Right lobe of liver (tissue), 6 donors: ENCODE data around the gene LIMCH1. TPM values are rescaled to one million over a fixed set of nuclear protein-coding genes. Genes with fewer than 3 reads are reported as not detected.

Source experiments
- ATAC-seq, 4 donors: fragments of 200-7000 bp; cut with Tn5 transposase; one replicate each; pipeline ENCODE4 v1.9.1; 2020; ENCODE audit warnings: mild to moderate bottlenecking in 4 of 4, moderate library complexity in 4 of 4
- DNase-seq, 3 donors: peaks; one replicate each; pipeline ENCODE4 v3.0.0-alpha.2; 2020
- H3K27ac ChIP-seq, 3 donors: fragments of 200-600 bp; one replicate each; pipeline ENCODE4 v1.8.0; 2022
- H3K27me3 ChIP-seq, 2 donors: fragments of 200-600 bp; one replicate each; pipeline ENCODE4 v1.8.0; 2022
- H3K36me3 ChIP-seq, 4 donors: fragments of 200-600 bp; sonication (generic) in 1 of 4; one replicate each; pipeline versions ENCODE4 v1.5.1 to v1.8.0; 2017 to 2022; ENCODE audit warnings: control low read depth in 1 of 4
- H3K4me1 ChIP-seq, 4 donors: fragments of 200-600 bp; sonication (generic) in 1 of 4; one replicate each; pipeline versions ENCODE4 v1.5.1 to v1.8.0; 2017 to 2022; ENCODE audit warnings: control low read depth in 1 of 4
- H3K4me3 ChIP-seq, 3 donors: fragments of 200-600 bp; one replicate each; pipeline ENCODE4 v1.8.0; 2022
- H3K9me3 ChIP-seq, 4 donors: fragments of 200-600 bp; sonication (generic) in 1 of 4; one replicate each; pipeline versions ENCODE4 v1.5.1 to v1.8.0; 2017 to 2022; ENCODE audit warnings: control low read depth in 1 of 4
- POLR2A ChIP-seq: fragments of 450-650 bp; IDR thresholded peaks from one replicate; pipeline ENCODE4 v1.6.1; 2017; ENCODE audit warnings: antibody characterized with exemption, mild to moderate bottlenecking
- WGBS: methylation state at CpG from one replicate; pipeline ENCODE4 v1.1.6; 2018; ENCODE audit warnings: low coverage, low lambda C conversion rate; ENCODE audit not compliant: insufficient coverage; ENCODE audit errors: missing lambda C conversion rate; 5-methylcytosine and 5-hydroxymethylcytosine counted together
- intact Hi-C, 2 donors: fragments of 100-400 bp; cut with DNase I; formaldehyde crosslinking; loops; one replicate each; pipeline versions ENCODE4 v1.11.2 to v1.14.1; 2022
- total RNA-seq, 6 experiments: library from RNA; depleted of rRNA in 2 of 6; stranded (reverse); fragments of >200 nt in 2 of 6; fragmentation: NEBNext Ultra II Directional in 3 of 6; extraction: Animal tissue kit (Norgen Biotek cat#: 25700) in 3 of 6; gene quantifications; one replicate each; pipeline versions ENCODE4 v1.1.0 to v1.2.4, GENCODE V29; 2016 to 2023
- TF ChIP-seq, protein P1 (sequence below), 4 donors: fragments of 200-600 bp in 3 of 4; fragments of 450-650 bp in 1 of 4; IDR thresholded peaks; one replicate each; pipeline versions ENCODE4 v1.5.1 to v1.8.0; 2016 to 2022; ENCODE audit warnings: antibody characterized with exemption in 4 of 4, mild to moderate bottlenecking in 2 of 4
- donor health status: DM: no; HTN: yes; CAD: no.
- donor health status: DM: no; HTN: no; CAD: no.
- donor health status: DM: no; HTN: no; CAD: no.
- donor health status: DM: no; HTN: yes; CAD: no.
- donor health status: DM: no; HTN: yes; CAD: no.

The LIMCH1 gene
- total RNA-seq, 6 experiments from 2014 or later, result 8.3 to 26.9 (median 12.9) TPM

DNA sequence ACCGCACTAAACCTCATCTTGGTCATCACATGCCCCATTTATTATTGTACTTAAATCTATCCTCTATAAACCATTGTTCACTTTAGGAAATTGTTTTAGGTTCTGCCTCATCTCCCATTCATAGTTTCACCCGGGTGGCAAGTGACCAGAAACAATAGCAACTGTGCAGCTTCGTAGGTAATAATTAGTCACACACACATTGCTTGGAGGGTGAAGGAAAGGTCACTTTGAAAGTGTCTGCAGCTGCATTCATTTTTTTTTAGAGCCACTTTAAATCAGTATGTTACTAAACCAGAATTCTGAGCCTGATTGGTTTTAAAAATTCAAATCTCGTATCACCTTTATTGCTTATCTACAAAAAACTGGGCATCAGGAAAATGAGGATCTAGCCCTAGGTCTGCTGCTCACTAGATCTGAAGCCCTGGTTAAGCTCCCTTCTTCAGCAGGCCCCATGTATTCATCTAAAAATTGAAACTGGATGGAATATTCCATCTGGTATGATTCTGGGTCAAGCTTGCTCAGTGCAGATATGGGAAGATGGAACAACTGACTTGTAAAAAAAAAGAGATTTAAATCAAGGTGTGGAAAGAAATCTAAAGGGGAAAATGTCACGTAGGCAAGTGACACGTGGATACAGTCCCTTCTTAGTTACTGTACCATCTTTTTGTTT lies 62.4 kb downstream of the LIMCH1 start:
- TF ChIP-seq, protein P1, sequence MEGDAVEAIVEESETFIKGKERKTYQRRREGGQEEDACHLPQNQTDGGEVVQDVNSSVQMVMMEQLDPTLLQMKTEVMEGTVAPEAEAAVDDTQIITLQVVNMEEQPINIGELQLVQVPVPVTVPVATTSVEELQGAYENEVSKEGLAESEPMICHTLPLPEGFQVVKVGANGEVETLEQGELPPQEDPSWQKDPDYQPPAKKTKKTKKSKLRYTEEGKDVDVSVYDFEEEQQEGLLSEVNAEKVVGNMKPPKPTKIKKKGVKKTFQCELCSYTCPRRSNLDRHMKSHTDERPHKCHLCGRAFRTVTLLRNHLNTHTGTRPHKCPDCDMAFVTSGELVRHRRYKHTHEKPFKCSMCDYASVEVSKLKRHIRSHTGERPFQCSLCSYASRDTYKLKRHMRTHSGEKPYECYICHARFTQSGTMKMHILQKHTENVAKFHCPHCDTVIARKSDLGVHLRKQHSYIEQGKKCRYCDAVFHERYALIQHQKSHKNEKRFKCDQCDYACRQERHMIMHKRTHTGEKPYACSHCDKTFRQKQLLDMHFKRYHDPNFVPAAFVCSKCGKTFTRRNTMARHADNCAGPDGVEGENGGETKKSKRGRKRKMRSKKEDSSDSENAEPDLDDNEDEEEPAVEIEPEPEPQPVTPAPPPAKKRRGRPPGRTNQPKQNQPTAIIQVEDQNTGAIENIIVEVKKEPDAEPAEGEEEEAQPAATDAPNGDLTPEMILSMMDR (IDR thresholded peaks at IDR 0.05), result no peak
- no peak for TF ChIP-seq POLR2A
- H3K4me3 ChIP-seq, result no peak overlapping the region
- peaks cover 0 to 10% (median 0%) of the 10 kb centered on the region in 4 donors for H3K4me1 ChIP-seq
- 74% methylated on average over 6 of the region's 6 CpGs for WGBS
- H3K27me3 ChIP-seq, result no peaks in the 10 kb centered on the region
- ATAC-seq (peak in 1 of 4 donors; percentile 33), DNase-seq (no peak)
- H3K9me3 ChIP-seq, result no peaks in the 10 kb centered on the region
- intact Hi-C loops, result no loop called here
- no peak overlapping the region for H3K27ac ChIP-seq
- H3K36me3 ChIP-seq, result no peaks in the 10 kb centered on the region

DNA sequence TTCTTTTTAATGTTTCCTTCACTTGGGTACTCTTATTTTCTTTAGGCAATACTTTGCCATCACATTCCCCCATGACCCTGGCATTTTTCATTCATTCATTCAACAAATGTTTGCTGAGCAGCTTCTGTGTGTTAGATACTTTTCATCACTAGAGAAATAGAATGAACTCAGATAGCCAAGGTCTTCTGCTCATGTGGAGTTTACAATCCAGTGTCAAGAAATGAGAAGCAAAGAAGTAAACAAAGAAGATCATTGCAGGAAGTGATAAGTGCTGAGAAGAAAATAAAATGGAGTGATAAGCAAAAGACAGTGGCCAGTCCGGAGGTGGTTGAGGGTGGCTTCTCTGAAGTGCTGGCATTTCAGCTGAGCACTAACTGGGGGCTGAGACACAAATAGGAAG lies 63.1 kb downstream of the LIMCH1 start:
- WGBS, result 13% methylated on average over 1 of the region's 1 CpG
- DNase-seq (no peak), ATAC-seq (no peak)
- Histone ChIP-seq H3K27me3 (no peaks in the 10 kb centered on the region), H3K4me3 (no peak overlapping the region), H3K27ac (no peak overlapping the region), H3K36me3 (no peaks in the 10 kb centered on the region), H3K9me3 (no peaks in the 10 kb centered on the region), H3K4me1 (peaks cover 0 to 10% (median 0%) of the 10 kb centered on the region in 4 donors)
- no peak for TF ChIP-seq POLR2A
- TF ChIP-seq, protein P1 (IDR thresholded peaks at IDR 0.05), result no peak
- intact Hi-C loops, result no loop called here

DNA sequence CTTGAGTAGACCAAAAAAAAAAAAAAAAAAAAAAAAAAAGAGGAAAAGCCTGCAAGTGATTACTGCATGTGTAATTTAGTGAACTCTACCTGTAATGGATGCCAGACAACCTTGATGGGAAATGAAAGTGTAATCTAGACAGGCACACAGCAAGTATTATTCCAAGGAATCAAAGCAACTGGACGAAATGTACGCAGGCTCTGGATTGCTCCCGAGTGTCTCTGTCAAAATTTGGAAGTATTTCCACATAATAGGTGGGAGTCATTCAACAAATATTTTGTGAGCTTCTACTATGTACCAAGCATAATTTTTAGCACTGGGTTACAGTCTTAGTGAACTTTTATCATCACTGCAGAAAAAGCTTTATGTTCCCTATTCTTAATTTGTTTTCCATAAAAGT lies 64.2 kb downstream of the LIMCH1 start:
- Histone ChIP-seq H3K9me3 (no peaks in the 10 kb centered on the region), H3K36me3 (no peaks in the 10 kb centered on the region), H3K27ac (no peak overlapping the region), H3K4me3 (no peak overlapping the region), H3K27me3 (no peaks in the 10 kb centered on the region), H3K4me1 (peaks cover 0 to 10% (median 0%) of the 10 kb centered on the region in 4 donors)
- ATAC-seq, result no peak
- WGBS, result 88% methylated on average over 3 of the region's 3 CpGs
- DNase-seq, result no peak
- TF ChIP-seq POLR2A, result no peak
- TF ChIP-seq, protein P1 (IDR thresholded peaks at IDR 0.05), result no peak
- intact Hi-C loops, result no loop called here

DNA sequence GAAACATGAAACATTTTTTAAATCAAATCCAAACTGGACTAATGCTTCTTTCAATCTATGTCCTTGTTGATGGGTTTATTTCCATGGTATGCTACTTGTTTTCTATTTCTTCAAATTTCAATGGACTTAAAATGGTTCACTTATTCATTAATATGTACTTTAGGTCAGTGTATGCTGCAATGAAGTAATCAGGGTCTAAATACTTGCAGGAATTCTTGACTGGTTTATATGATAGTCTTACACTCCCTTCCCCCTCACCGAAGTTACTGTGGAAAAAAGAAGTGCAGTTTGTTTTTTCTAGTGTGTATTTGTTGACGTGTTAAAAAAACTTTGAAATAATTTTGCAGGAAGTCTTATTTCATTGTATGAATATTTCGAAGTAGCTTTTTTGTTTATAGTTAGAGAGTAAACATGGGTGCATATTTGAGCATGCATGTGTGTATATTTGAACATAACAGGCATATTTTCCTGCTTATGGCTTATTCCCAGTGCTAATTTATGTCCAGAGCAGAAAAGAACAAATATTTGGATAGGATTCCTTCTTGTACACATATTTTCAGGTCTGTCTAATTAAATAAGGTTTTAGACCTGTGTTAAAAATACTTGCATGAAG lies 65.0 kb downstream of the LIMCH1 start:
- ATAC-seq (no peak), DNase-seq (no peak)
- no peak overlapping the region for H3K4me3 ChIP-seq
- WGBS, result 60% methylated on average over 3 of the region's 3 CpGs
- peaks cover 0 to 10% (median 0%) of the 10 kb centered on the region in 4 donors for H3K4me1 ChIP-seq
- no peak overlapping the region for H3K27ac ChIP-seq
- H3K27me3 ChIP-seq, result no peaks in the 10 kb centered on the region
- TF ChIP-seq POLR2A, result no peak
- TF ChIP-seq, protein P1 (IDR thresholded peaks at IDR 0.05), result no peak
- intact Hi-C loops, result no loop called here
- no peaks in the 10 kb centered on the region for H3K36me3 ChIP-seq
- H3K9me3 ChIP-seq, result no peaks in the 10 kb centered on the region
